HT-29 (cell line): ENCODE measurements around the gene TFB1M. TPM values are rescaled to one million over a fixed set of nuclear protein-coding genes. Genes with fewer than 3 reads are reported as not detected.

Experiments
- DNase-seq: peaks from one replicate; pipeline ENCODE4 v3.0.0-alpha.2; 2015; ENCODE audit warnings: low spot score
- total RNA-seq: library from RNA; depleted of rRNA; stranded (reverse); fragments of >200 nt; shearing (Covaris generic); gene quantifications from 2 replicates; pipeline ENCODE4 v1.2.3, GENCODE V29; 2014; rRNA removed

TFB1M gene
- total RNA-seq, 1 experiment from 2014 or later: 12.9 TPM

GRCh38 chr6:155212106-155212505, 102.2 kb downstream of the TFB1M start:
- no peak for DNase-seq

- no peak for DNase-seq
These were observed 107.1 kb downstream of the TFB1M start for GRCh38 chr6:155207223-155207622.

Other genes starting within 250 kb of the TFB1M start
- gene CLDN20, start 50.5 kb downstream of the TFB1M start, total RNA-seq: not detected in 2 replicates
- gene NOX3, start 141.4 kb upstream of the TFB1M start, total RNA-seq: not detected in 2 replicates